Left ventricle myocardium inferior (tissue), 1 donor: ENCODE measurements around the gene SETBP1. TPM values are rescaled to one million over a fixed set of nuclear protein-coding genes. Genes with fewer than 3 reads are reported as not detected.

Experiments used
- DNase-seq: peaks from one replicate; pipeline ENCODE4 v3.0.0-alpha.2; 2020
- H3K27ac ChIP-seq: fragments of 200-600 bp; replicated peaks from 2 replicates; pipeline ENCODE4 v1.8.0; 2021
- H3K27me3 ChIP-seq: fragments of 200-600 bp; 2 replicates; pipeline ENCODE4 v1.8.0; 2021; ENCODE audit warnings: low read depth
- H3K36me3 ChIP-seq: fragments of 200-600 bp; 2 replicates; pipeline ENCODE4 v1.8.0; 2021
- H3K4me1 ChIP-seq: fragments of 200-600 bp; 2 replicates; pipeline ENCODE4 v1.8.0; 2021
- H3K4me3 ChIP-seq: fragments of 200-600 bp; 2 replicates; pipeline ENCODE4 v1.8.0; 2021; ENCODE audit warnings: mild to moderate bottlenecking, moderate library complexity
- H3K9me3 ChIP-seq: fragments of 200-600 bp; replicated peaks from 2 replicates; pipeline ENCODE4 v1.8.0; 2021
- intact Hi-C: fragments of 100-400 bp; cut with micrococcal nuclease; formaldehyde crosslinking; loops from one replicate; pipeline ENCODE4 v1.11.0; 2022
- total RNA-seq: library from RNA; stranded (reverse); fragmentation: NEBNext Ultra II Directional; extraction: Animal tissue kit (Norgen Biotek cat#: 25700); gene quantifications from one replicate; pipeline ENCODE4 v1.2.1, GENCODE V29; 2021
- TF ChIP-seq, protein P1 (sequence below): fragments of 200-600 bp; IDR thresholded peaks from 2 replicates; pipeline ENCODE4 v1.8.0; 2021; ENCODE audit warnings: antibody characterized with exemption, mild to moderate bottlenecking, borderline replicate concordance
- donor health status: DM: no; HTN: yes; CAD: no; lungs with severe emphysema.

The SETBP1 gene
- total RNA-seq, 1 donor from 2014 or later, result 10.3 TPM

DNA sequence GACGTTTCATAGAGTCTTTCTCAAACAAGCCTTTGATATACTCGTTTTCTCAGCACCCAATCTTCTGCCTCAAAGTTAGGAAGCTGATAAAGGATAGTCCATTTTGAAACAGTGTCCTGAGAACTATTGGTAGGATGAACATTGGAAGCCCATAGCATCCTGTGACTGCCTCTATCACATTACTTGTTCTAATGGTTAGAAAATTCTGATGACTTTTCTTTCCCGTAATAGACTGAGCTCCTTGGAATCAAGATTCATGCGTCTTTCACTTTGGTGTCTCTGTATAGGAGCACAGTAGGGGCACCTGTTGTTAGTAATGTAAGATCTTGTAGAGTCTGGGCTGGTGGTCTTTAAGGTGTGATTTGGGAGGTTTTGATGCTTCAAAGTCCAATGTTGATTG is 87.1 kb downstream of the SETBP1 start:
- TF ChIP-seq, protein P1, sequence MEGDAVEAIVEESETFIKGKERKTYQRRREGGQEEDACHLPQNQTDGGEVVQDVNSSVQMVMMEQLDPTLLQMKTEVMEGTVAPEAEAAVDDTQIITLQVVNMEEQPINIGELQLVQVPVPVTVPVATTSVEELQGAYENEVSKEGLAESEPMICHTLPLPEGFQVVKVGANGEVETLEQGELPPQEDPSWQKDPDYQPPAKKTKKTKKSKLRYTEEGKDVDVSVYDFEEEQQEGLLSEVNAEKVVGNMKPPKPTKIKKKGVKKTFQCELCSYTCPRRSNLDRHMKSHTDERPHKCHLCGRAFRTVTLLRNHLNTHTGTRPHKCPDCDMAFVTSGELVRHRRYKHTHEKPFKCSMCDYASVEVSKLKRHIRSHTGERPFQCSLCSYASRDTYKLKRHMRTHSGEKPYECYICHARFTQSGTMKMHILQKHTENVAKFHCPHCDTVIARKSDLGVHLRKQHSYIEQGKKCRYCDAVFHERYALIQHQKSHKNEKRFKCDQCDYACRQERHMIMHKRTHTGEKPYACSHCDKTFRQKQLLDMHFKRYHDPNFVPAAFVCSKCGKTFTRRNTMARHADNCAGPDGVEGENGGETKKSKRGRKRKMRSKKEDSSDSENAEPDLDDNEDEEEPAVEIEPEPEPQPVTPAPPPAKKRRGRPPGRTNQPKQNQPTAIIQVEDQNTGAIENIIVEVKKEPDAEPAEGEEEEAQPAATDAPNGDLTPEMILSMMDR, result no peak
- no peaks in the 10 kb centered on the region for H3K36me3 ChIP-seq
- H3K9me3 ChIP-seq, result no peaks in the 10 kb centered on the region
- intact Hi-C loops, result no loop called here
- H3K4me3 ChIP-seq, result no peak overlapping the region
- no peak for DNase-seq
- H3K27me3 ChIP-seq, result no peaks in the 10 kb centered on the region
- H3K27ac ChIP-seq, result no peak overlapping the region
- peaks cover 59% of the 10 kb centered on the region for H3K4me1 ChIP-seq

DNA sequence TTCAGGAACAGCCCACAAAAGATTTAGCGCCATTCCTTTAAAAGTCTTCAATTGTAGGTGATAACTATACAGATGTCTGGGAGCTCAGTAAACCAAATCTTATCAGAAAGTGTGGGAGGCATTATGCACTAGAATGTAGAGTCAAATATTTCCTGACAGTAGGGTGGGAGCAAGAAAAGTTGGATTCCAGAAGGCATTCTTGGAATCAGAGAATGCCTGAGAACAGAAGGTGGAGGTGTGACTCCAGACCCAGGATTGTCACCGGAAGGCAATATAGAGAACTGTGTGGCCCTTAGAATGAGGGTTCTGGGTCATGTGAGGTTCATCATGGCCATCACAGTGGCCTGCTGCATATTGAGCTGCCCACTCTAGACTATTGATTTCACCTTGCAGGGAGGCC is 90.0 kb downstream of the SETBP1 start:
- TF ChIP-seq, protein P1, result no peak
- H3K27ac ChIP-seq, result no peak overlapping the region
- no peaks in the 10 kb centered on the region for H3K27me3 ChIP-seq
- no peak for DNase-seq
- H3K4me3 ChIP-seq, result no peak overlapping the region
- intact Hi-C loops, result no loop called here
- H3K4me1 ChIP-seq, result peaks cover 52% of the 10 kb centered on the region
- H3K36me3 ChIP-seq, result no peaks in the 10 kb centered on the region
- H3K9me3 ChIP-seq, result no peaks in the 10 kb centered on the region

DNA sequence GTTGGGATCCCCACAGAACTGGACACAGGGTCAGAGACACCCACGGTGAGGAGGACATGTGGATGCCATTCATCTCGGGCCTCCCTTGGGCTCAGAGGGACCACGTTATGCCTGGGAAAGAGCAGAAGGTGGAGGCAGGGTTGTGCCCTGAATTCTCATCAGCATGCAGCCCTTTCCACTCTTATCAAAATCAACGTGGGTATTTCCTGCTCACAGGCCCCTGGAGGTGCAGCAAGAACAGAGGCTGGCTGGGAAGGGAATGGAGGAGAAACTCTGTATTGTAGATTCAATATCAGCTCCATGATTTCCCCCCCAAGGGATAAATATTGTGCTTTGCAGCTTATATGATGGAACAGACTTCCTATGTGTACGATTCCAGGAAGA is 90.9 kb downstream of the SETBP1 start:
- Histone ChIP-seq H3K27me3 (no peaks in the 10 kb centered on the region), H3K36me3 (no peaks in the 10 kb centered on the region), H3K4me1 (peaks cover 47% of the 10 kb centered on the region), H3K4me3 (no peak overlapping the region), H3K27ac (peak overlapping the region; percentile 74), H3K9me3 (no peaks in the 10 kb centered on the region)
- TF ChIP-seq, protein P1, result no peak
- intact Hi-C loops, result no loop called here
- no peak for DNase-seq

DNA sequence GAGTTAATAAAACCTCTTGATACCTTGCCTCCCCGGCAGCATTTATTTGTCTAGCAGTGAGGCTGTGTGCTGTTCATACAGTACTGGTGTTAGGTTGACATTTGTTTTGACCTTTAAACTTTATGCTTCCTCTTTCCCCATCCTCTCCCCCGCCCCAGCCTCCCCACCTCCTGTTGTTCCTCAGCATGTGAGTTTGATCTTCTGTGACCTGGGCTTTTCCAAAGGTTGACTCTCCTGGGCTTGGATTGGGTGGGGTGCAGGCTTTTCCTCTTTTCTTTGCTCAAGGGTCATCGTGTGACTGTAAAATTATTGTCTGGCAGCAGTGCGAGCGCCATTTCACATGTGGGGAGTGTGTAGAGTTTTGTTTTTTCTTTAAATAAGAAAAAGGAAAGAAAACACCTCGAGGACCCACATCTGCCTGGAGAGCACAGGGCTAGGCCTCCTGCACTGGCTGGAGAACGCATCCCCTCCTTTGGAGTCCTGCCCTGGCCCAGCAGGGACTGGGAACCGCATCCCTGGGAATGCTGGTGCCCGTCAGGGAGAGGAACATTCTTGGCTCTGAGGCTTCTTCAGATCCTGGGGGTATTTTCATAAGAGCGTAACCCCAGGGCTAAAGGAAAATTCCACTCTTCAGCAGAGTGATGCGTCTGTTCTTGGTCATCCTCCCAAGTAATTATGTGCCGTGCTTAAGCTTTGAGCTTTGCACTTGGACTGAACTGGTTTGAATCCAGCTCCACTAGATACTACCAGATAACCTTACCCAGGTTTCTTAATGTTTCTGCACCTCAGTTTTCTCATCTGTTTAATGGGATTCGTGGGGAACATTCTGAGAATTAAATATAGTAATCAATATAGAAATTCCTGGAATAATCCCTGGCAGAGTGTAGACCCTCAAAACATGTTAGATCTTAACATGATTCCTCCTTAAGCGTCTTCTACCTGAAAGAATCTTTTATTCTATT is 91.5 kb downstream of the SETBP1 start:
- TF ChIP-seq, protein P1, result no peak
- Histone ChIP-seq H3K27ac (peak overlapping the region; percentile 74), H3K36me3 (no peaks in the 10 kb centered on the region), H3K4me3 (no peak overlapping the region), H3K4me1 (peaks cover 46% of the 10 kb centered on the region), H3K9me3 (no peaks in the 10 kb centered on the region), H3K27me3 (no peaks in the 10 kb centered on the region)
- intact Hi-C loops, result no loop called here
- DNase-seq, result peak; percentile 30

DNA sequence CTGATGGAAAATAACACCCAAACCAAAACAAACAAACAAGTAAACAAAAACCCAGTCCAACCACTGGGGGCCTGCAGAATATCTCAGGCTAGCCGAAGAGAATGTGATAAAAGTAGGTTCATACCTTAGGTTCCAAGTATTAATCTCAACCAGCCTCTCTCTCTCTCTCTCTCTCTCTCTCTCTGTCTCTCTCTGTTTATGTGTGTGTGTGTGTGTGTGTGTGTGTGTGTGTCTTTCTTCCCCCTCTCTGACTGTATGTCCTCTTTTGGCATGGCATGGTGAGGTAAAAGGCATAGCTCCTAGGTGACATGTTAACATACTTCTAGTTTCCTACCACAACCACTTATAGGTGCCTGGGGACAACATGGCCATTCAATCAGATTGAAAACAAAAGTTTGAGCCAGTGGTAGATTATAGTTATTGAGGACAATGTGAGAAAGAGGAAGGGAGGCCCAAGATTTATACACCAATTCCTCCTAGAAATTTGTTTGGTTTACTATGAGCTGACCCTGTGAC is 93.0 kb downstream of the SETBP1 start:
- Histone ChIP-seq H3K36me3 (no peaks in the 10 kb centered on the region), H3K27ac (no peak overlapping the region), H3K4me3 (no peak overlapping the region), H3K27me3 (no peaks in the 10 kb centered on the region), H3K9me3 (no peaks in the 10 kb centered on the region), H3K4me1 (peaks cover 58% of the 10 kb centered on the region)
- DNase-seq, result no peak
- TF ChIP-seq, protein P1, result no peak
- intact Hi-C loops, result no loop called here
